Measurements from ENCODE around the gene KRT78. TPM values are rescaled to one million over a fixed set of nuclear protein-coding genes. Genes with fewer than 3 reads are reported as not detected.

KRT78 gene
- polyA plus RNA-seq, 1 experiment, result not detected

DNA sequence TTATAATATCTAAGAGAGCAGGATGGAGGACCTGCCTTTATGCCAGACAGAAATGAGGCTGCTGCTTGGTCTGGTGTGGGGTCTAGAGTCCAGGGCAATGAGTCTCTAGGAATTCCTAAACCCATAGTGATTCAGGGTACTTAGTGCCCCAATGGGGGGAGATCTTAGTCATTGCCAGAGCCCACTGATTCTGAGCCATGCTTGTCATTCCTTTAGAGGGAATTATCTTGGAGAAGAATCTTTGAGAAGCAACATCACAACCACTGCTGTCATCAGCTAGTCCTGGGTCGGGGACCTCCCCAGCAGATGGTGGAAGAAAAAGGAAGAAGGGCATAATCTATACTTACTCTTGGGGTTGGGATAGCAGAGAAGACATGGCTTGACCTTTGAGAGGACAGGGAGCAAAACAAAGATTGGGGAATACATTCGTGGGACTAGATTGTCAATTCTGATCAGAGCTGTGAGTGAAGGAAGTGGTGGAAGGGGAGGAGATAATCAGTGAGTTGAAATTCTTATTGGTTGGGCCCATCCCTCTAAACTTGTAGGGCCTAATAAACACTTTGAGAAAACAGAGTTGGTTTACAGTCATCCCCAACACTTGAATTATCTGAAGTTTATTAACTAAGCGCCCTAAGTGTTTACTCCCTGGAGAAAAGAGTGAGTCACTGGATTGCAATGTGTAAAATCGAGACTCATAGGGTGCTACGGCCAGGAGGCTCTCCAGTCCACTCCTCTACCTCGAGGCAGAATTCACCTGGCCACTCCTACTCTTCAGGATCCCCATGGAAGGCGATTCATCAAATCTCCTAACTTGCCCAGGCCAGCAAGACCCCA lies 49.9 kb downstream of the KRT78 start:
- POLR2A ChIA-PET, result interaction anchor here (0.6 kb wide), 1 partner anchor 27 kb away, joined by 4 read pairs; no protein-coding TSS in a partner anchor
- CTCF ChIA-PET, result interaction anchor here (0.8 to 1.4 kb wide), 3 partner anchors 9 to 67 kb away, joined by 3 to 4 read pairs (median 3); no protein-coding TSS in a partner anchor
- H3K27me3 ChIP-seq (ENCODE audit: control insufficient read depth, insufficient read depth, low read length), result no peaks in the 10 kb centered on the region; the same call in none of the 2 replicates
- TF ChIP-seq, protein P1, sequence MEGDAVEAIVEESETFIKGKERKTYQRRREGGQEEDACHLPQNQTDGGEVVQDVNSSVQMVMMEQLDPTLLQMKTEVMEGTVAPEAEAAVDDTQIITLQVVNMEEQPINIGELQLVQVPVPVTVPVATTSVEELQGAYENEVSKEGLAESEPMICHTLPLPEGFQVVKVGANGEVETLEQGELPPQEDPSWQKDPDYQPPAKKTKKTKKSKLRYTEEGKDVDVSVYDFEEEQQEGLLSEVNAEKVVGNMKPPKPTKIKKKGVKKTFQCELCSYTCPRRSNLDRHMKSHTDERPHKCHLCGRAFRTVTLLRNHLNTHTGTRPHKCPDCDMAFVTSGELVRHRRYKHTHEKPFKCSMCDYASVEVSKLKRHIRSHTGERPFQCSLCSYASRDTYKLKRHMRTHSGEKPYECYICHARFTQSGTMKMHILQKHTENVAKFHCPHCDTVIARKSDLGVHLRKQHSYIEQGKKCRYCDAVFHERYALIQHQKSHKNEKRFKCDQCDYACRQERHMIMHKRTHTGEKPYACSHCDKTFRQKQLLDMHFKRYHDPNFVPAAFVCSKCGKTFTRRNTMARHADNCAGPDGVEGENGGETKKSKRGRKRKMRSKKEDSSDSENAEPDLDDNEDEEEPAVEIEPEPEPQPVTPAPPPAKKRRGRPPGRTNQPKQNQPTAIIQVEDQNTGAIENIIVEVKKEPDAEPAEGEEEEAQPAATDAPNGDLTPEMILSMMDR (IDR thresholded peaks at IDR 0.05; ENCODE audit: insufficient read depth, low read depth, low read length), result no peak
- H3K36me3 ChIP-seq (ENCODE audit: control insufficient read depth, insufficient read depth, low read length), result no peaks in the 10 kb centered on the region
- no peak overlapping the region for H3K4me3 ChIP-seq (ENCODE audit: low read depth, low read length)
- no peak for DNase-seq (ENCODE audit: low read depth)

DNA sequence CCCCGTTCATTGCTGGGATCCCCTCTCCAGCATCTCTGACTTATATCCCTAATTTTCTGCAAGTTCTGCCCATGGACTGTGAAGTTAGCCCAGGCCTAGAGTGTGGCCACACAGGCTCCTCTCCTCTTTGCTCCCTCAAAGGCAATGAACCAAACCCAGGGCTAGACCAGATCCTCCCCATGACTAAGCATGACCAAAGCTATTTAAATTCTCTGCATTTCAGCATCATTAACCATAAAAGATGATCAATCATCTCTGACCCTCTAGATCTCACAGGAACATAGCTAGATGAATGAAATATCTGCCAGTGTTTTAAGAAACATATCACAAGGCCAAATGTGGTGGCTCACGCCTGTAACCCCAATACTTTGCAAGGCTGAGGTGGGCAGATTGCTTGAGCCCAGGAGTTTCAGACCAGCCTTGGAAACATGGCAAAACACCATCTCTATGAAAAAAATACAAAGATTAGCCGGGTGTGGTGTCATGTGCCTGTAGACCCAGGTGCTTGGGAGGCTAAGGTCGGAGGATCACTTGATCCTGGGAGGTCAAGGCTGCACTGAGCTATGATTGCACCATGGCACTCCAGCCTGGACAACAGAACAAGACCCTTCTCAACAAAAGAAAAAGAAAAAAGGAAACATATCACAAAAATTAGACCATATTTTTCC lies 50.7 kb downstream of the KRT78 start:
- POLR2A ChIA-PET, result interaction anchor here (0.6 kb wide), 1 partner anchor 26 kb away, joined by 4 read pairs; no protein-coding TSS in a partner anchor
- DNase-seq (ENCODE audit: low read depth), result no peak
- H3K4me3 ChIP-seq (ENCODE audit: low read depth, low read length), result no peak overlapping the region
- CTCF ChIA-PET, result interaction anchor here (0.8 to 1.5 kb wide), 4 partner anchors 8 to 67 kb away, joined by 3 to 4 read pairs (median 3); no protein-coding TSS in a partner anchor
- H3K36me3 ChIP-seq (ENCODE audit: control insufficient read depth, insufficient read depth, low read length), result no peaks in the 10 kb centered on the region
- TF ChIP-seq, protein P1 (IDR thresholded peaks at IDR 0.05; ENCODE audit: insufficient read depth, low read depth, low read length), result no peak
- H3K27me3 ChIP-seq (ENCODE audit: control insufficient read depth, insufficient read depth, low read length), result no peaks in the 10 kb centered on the region; the same call in none of the 2 replicates

DNA sequence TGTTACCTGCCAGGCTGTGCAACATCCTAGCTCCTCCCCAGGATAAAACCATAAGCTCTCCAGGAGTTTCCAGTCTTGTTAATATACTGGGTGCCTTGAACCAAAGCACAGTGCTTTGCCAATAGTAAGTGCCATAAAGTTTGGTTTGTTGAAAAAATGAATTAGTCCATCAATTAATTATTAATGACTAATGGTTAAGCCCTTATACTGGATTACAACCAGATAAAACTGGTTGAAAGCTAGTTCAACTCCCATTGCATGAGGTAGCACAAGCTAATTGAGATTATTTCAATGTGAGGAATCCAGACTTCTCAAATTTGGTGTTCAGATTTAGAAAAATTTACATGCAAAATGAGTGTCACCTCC lies 51.3 kb downstream of the KRT78 start:
- DNase-seq (ENCODE audit: low read depth), result no peak
- POLR2A ChIA-PET, result no interaction called here
- TF ChIP-seq, protein P1 (IDR thresholded peaks at IDR 0.05; ENCODE audit: insufficient read depth, low read depth, low read length), result no peak
- Histone ChIP-seq H3K4me3 (ENCODE audit: low read depth, low read length) (no peak overlapping the region), H3K27me3 (ENCODE audit: control insufficient read depth, insufficient read depth, low read length) (no peaks in the 10 kb centered on the region; the same call in 1 of the 2 replicates), H3K36me3 (ENCODE audit: control insufficient read depth, insufficient read depth, low read length) (no peaks in the 10 kb centered on the region)
- CTCF ChIA-PET, result interaction anchor here (0.9 to 1.5 kb wide), 2 partner anchors 15 to 68 kb away, joined by 3 to 4 read pairs; no protein-coding TSS in a partner anchor

DNA sequence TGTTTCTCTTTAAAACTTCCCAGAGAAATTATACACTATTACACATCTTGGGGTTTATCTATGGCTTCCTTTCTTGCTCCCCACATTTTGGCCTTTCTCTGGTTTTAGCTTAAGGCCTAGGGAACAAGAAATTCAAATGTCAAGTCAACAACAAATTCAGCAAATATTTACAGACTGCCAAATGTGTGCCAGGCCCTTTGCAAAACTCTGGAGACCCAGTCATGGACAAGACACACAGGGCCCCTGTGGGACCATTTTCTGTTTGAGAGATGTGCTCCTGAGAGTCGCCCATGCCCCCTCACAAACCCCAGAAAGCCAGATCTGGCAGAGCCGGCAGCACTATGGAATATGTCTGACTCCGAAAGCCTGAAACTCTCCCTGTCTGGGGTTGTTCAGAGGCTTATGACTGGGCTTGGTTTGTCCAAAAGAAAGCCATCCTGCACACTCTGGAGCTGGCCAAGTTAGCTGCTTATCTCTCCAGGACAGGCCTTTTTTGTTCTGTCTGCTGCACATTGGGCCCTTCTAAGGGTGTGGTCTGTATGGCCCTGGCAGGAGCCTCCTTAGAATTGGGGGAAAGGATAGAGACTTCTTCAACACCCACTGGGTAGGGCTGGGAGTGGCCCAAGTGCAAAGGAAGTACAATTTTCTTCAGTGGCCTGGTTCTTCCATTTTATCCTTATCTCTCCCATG lies 51.8 kb downstream of the KRT78 start:
- Histone ChIP-seq H3K4me3 (ENCODE audit: low read depth, low read length) (no peak overlapping the region), H3K36me3 (ENCODE audit: control insufficient read depth, insufficient read depth, low read length) (no peaks in the 10 kb centered on the region), H3K27me3 (ENCODE audit: control insufficient read depth, insufficient read depth, low read length) (0 out of 2 replicates have a peak, but pooled peaks cover 2% of the 10 kb centered on the region)
- DNase-seq (ENCODE audit: low read depth), result no peak
- ChIA-PET POLR2A (no interaction called here), CTCF (interaction anchor here (0.6 to 1.5 kb wide), 2 partner anchors 16 to 69 kb away, joined by 3 read pairs; no protein-coding TSS in a partner anchor)
- TF ChIP-seq, protein P1 (IDR thresholded peaks at IDR 0.05; ENCODE audit: insufficient read depth, low read depth, low read length), result no peak

Measured in BJ (cell line).